ENCODE results near the gene BCAS4.

The BCAS4 gene

DNA sequence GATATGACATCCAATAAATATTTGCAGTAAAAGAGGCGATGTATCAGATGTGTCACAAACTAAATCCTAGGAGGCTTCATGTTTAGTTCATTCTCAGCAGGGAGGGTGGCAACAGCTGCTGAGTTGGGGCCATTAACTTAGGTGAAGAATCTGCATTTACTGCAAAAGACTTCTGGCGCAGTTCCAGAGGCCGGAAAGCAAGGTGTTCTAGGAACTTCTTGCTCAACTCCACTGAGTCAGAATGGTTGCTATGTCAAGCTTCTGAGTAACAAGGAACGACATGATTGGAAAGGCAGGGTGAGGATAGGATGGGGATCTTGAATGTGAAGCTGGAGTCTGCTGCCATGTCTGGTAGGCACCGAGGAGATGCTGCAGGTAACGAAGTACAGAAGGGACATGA, 124.7 kb downstream of the BCAS4 start:
- Histone ChIP-seq H3K4me3 (ENCODE audit: low read length) (no peak overlapping the region), H3K4me1 (ENCODE audit: insufficient read depth, low read length) (peaks cover 48% of the 10 kb centered on the region), H3K36me3 (ENCODE audit: insufficient read depth, low read length) (peaks cover 90% of the 10 kb centered on the region), H3K9me3 (ENCODE audit: insufficient read depth, low read depth, low read length) (no peaks in the 10 kb centered on the region), H3K9ac (ENCODE audit: low read depth, low read length) (no peak overlapping the region), H3K27me3 (ENCODE audit: insufficient read depth, low read length) (no peaks in the 10 kb centered on the region), H3K27ac (ENCODE audit: low read depth, low read length) (no peak overlapping the region)
- 92% methylated on average over 6 of the region's 6 CpGs for WGBS

DNA sequence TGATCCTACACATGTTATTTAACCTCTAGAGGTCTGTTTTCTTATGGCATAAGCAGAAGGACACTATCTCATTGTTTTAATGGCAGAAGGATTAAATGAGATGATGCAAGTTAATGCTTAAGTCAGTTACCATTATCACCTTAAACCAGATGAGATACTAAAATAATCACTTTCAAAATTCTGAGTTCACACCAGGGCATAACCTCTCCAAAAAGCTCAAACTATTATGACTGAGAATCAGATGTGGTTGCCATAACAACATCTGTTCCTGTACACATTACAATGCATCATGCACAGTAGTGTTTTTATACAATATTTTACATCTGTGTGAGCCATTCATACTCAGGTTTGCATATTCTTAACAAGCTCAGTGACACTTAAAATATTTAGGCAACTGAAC, 126.1 kb downstream of the BCAS4 start:
- no peak overlapping the region for H3K27ac ChIP-seq (ENCODE audit: low read depth, low read length)
- no peak overlapping the region for H3K9ac ChIP-seq (ENCODE audit: low read depth, low read length)
- H3K27me3 ChIP-seq (ENCODE audit: insufficient read depth, low read length): no peaks in the 10 kb centered on the region
- H3K36me3 ChIP-seq (ENCODE audit: insufficient read depth, low read length): peaks cover 90% of the 10 kb centered on the region
- no peak overlapping the region for H3K4me3 ChIP-seq (ENCODE audit: low read length)
- no peaks in the 10 kb centered on the region for H3K9me3 ChIP-seq (ENCODE audit: insufficient read depth, low read depth, low read length)
- H3K4me1 ChIP-seq (ENCODE audit: insufficient read depth, low read length): peaks cover 46% of the 10 kb centered on the region

DNA sequence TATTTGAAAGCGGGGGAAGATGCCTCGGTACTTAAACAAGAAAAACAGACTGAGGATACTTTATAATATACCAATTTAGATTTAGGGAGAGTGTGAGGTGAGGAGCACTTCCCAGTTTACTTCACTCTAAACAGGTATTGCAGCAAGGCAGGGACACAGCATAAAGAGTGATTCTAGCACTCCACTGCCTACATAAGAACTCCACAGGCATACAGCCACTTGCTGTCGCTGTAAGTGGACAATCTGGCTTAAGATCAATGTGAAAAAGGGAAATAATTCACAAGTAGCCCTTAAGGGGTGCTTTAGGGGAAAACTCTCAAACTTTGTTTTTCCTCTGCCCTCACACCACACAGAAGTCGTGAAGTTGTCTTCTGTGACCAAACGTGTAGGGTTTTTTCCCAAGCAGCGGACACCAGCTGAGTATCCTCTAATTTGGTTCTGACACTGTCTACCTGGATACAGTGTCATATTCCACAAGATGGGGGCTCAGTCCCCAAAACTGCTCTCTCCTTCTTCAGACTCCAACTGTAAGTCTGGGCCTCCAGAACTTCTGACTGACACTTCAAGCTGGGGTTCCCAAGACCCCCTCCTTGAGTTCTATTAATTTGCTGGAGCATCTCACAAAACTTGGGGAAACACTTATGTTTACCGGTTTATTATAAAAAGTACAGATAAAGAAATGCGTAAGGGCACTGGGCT, 127.1 kb downstream of the BCAS4 start:
- Histone ChIP-seq H3K4me1 (ENCODE audit: insufficient read depth, low read length) (peaks cover 46% of the 10 kb centered on the region), H3K36me3 (ENCODE audit: insufficient read depth, low read length) (peaks cover 90% of the 10 kb centered on the region), H3K9me3 (ENCODE audit: insufficient read depth, low read depth, low read length) (no peaks in the 10 kb centered on the region), H3K4me3 (ENCODE audit: low read length) (no peak overlapping the region), H3K27me3 (ENCODE audit: insufficient read depth, low read length) (no peaks in the 10 kb centered on the region), H3K27ac (ENCODE audit: low read depth, low read length) (no peak overlapping the region), H3K9ac (ENCODE audit: low read depth, low read length) (no peak overlapping the region)
- 94% methylated on average over 6 of the region's 8 CpGs for WGBS

DNA sequence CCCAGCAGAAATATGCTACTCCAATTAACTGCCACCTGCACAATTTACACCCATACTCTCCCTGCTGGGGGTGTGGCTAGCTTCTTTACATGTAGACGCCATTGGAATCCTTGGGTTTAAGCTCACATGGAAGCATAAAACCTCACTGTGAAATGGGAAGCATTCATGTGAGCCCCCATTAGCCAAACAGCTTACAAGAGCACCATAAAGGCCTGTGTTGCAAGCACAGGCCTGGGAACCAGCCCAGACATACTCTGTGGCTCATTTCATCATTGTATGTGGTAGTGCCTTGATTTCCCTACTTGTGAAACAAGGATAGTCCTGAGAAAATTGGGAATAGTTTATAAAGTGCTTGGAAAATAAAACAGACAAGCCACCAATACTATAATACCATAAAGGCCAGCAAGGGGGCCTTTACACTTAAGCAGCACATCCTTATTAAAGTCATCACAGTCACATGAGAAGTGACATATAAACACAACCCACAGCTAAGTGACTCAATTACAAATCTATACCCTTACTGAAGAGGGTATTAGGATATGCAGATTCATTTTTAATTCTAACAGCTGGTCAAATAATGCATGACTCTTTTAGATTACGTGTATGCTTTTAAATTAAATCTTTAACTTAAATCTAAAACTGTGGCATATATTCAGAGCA, 129.5 kb downstream of the BCAS4 start:
- peaks cover 89% of the 10 kb centered on the region for H3K36me3 ChIP-seq (ENCODE audit: insufficient read depth, low read length)

DNA sequence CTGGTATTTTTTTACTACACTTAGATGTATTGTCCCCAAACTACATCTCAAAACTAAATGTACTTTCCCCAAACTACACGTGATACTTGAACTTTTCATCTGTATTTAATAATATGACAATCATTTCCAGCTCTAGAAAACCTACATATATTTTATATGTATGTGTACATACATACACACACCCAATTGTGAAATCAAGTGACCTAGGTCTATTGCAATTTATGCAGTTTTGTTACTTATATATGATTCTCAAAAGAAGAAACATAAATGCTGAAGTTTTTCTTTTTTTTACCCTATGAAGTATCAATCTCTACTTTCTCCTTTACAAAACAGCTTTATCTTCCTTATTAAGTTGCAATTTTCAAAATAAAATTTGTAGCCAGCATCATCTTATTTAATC, 131.7 kb downstream of the BCAS4 start:
- peaks cover 72% of the 10 kb centered on the region for H3K36me3 ChIP-seq (ENCODE audit: insufficient read depth, low read length)
- H3K27me3 ChIP-seq (ENCODE audit: insufficient read depth, low read length): no peaks in the 10 kb centered on the region
- H3K4me1 ChIP-seq (ENCODE audit: insufficient read depth, low read length): peaks cover 49% of the 10 kb centered on the region
- H3K4me3 ChIP-seq (ENCODE audit: low read length): no peak overlapping the region
- WGBS: no CpG with 5 or more reads among the region's 1 CpG
- H3K9me3 ChIP-seq (ENCODE audit: insufficient read depth, low read depth, low read length): no peaks in the 10 kb centered on the region
- H3K27ac ChIP-seq (ENCODE audit: low read depth, low read length): no peak overlapping the region
- no peak overlapping the region for H3K9ac ChIP-seq (ENCODE audit: low read depth, low read length)

More for the DNA sequence above, 129.5 kb downstream of the BCAS4 start:
- no peaks in the 10 kb centered on the region for H3K27me3 ChIP-seq (ENCODE audit: insufficient read depth, low read length)
- H3K4me1 ChIP-seq (ENCODE audit: insufficient read depth, low read length): peaks cover 53% of the 10 kb centered on the region
- H3K4me3 ChIP-seq (ENCODE audit: low read length): no peak overlapping the region
- H3K9me3 ChIP-seq (ENCODE audit: insufficient read depth, low read depth, low read length): no peaks in the 10 kb centered on the region
- H3K27ac ChIP-seq (ENCODE audit: low read depth, low read length): no peak overlapping the region
- 88% methylated on average over 2 of the region's 2 CpGs for WGBS
- H3K9ac ChIP-seq (ENCODE audit: low read depth, low read length): no peak overlapping the region

Data from HUES64 (cell line).